SK-N-SH treated with all-trans-retinoic acid at 6 μM for 48 hours (cell line): ENCODE results near the gene LAMTOR1.

Experiments used
- ATAC-seq: fragments of 200-7000 bp; cut with Tn5 transposase; 3 replicates; pipeline ENCODE4 v1.9.1; 2020; ENCODE audit warnings: mild to moderate bottlenecking, moderate library complexity
- BACH2 ChIP-seq: fragments of 250-450 bp; sonication (Bioruptor Pico); IDR thresholded peaks from 2 replicates; pipeline ENCODE4 v1.9.0; 2021; ENCODE audit warnings: mild to moderate bottlenecking, borderline replicate concordance
- CREB5 ChIP-seq: fragments of 250-450 bp; sonication (Bioruptor Pico); IDR thresholded peaks from 2 replicates; pipeline ENCODE4 v1.5.1; 2020; ENCODE audit warnings: low read depth, mild to moderate bottlenecking, moderate library complexity
- CSDC2 ChIP-seq: fragments of 250-450 bp; sonication (Bioruptor Pico); IDR thresholded peaks from 2 replicates; pipeline ENCODE4 v1.5.0; 2020; ENCODE audit warnings: mild to moderate bottlenecking, moderate library complexity
- CSRNP3 ChIP-seq: fragments of 250-450 bp; sonication (Bioruptor Pico); IDR thresholded peaks from 2 replicates; pipeline ENCODE4 v1.5.1; 2021; ENCODE audit warnings: mild to moderate bottlenecking, moderate library complexity
- ESRRG ChIP-seq: fragments of 250-450 bp; sonication (Bioruptor Pico); IDR thresholded peaks from 2 replicates; pipeline ENCODE4 v1.6.1; 2021; ENCODE audit warnings: mild to moderate bottlenecking
- GLIS3 ChIP-seq: fragments of 250-450 bp; sonication (Bioruptor Pico); IDR thresholded peaks from 2 replicates; pipeline ENCODE4 v1.5.0; 2020; ENCODE audit warnings: mild to moderate bottlenecking, moderate library complexity
- OSR1 ChIP-seq: fragments of 250-450 bp; sonication (Bioruptor Pico); IDR thresholded peaks from 2 replicates; pipeline ENCODE4 v1.8.0; 2022; ENCODE audit warnings: moderate library complexity, mild to moderate bottlenecking, inconsistent platforms
- PATZ1 ChIP-seq: fragments of 250-450 bp; sonication (Bioruptor Pico); IDR thresholded peaks from 2 replicates; pipeline ENCODE4 v1.8.0; 2020; ENCODE audit warnings: mild to moderate bottlenecking, moderate library complexity, borderline replicate concordance
- PPARA ChIP-seq: fragments of 250-450 bp; sonication (Bioruptor Pico); IDR thresholded peaks from 2 replicates; pipeline ENCODE4 v1.5.0; 2020; ENCODE audit warnings: mild to moderate bottlenecking, borderline replicate concordance
- RARB ChIP-seq: fragments of 250-450 bp; sonication (Bioruptor Pico); IDR thresholded peaks from 2 replicates; pipeline ENCODE4 v1.8.0; 2021; ENCODE audit warnings: mild to moderate bottlenecking, moderate library complexity
- SNAI2 ChIP-seq: fragments of 250-450 bp; sonication (Bioruptor Pico); IDR thresholded peaks from 2 replicates; pipeline ENCODE4 v1.5.0; 2020; ENCODE audit warnings: mild to moderate bottlenecking, moderate library complexity
- TCF4 ChIP-seq: fragments of 250-450 bp; sonication (Bioruptor Pico); IDR thresholded peaks from 2 replicates; pipeline ENCODE4 v1.8.0; 2021; ENCODE audit warnings: mild to moderate bottlenecking, moderate library complexity, borderline replicate concordance
- TOX ChIP-seq: fragments of 250-450 bp; sonication (Bioruptor Pico); IDR thresholded peaks from 2 replicates; pipeline ENCODE4 v1.8.0; 2021; ENCODE audit warnings: mild to moderate bottlenecking, moderate library complexity, borderline replicate concordance
- TSHZ2 ChIP-seq: fragments of 250-450 bp; sonication (Bioruptor Pico); IDR thresholded peaks from 2 replicates; pipeline ENCODE4 v1.5.0; 2020; ENCODE audit warnings: mild to moderate bottlenecking, moderate library complexity
- ZC3H10 ChIP-seq: fragments of 250-450 bp; sonication (Bioruptor Pico); IDR thresholded peaks from 2 replicates; pipeline ENCODE4 v1.5.1; 2021; ENCODE audit warnings: mild to moderate bottlenecking, moderate library complexity
- ZFP3 ChIP-seq: fragments of 250-450 bp; sonication (Bioruptor Pico); IDR thresholded peaks from 2 replicates; pipeline ENCODE4 v1.5.0; 2020; ENCODE audit warnings: mild to moderate bottlenecking, moderate library complexity
- ZFP30 ChIP-seq: fragments of 450-650 bp; formaldehyde crosslinking; IDR thresholded peaks from 2 replicates; pipeline ENCODE4 v1.5.0; 2022; ENCODE audit warnings: mild to moderate bottlenecking, moderate library complexity
- ZNF565 ChIP-seq: fragments of 450-650 bp; formaldehyde crosslinking; conservative IDR thresholded peaks from 2 replicates; pipeline ENCODE4 v1.5.0; 2020; ENCODE audit warnings: low read depth, mild to moderate bottlenecking, moderate library complexity
- ZNF70 ChIP-seq: fragments of 450-650 bp; formaldehyde crosslinking; IDR thresholded peaks from 2 replicates; pipeline ENCODE4 v1.5.0; 2020; ENCODE audit warnings: mild to moderate bottlenecking, moderate library complexity
- ZNF8 ChIP-seq: fragments of 450-650 bp; formaldehyde crosslinking; IDR thresholded peaks from 2 replicates; pipeline ENCODE4 v1.5.0; 2020; ENCODE audit warnings: mild to moderate bottlenecking, moderate library complexity

The LAMTOR1 gene

GRCh38 chr11:72058416-72059034 lies 44.6 kb downstream of the LAMTOR1 start:
- ATAC-seq, result no peak
- TF ChIP-seq PPARA (CRISPR knock-in tag) (no peak), CSDC2 (no peak), ZNF565 (CRISPR knock-in tag) (no peak), BACH2 (CRISPR knock-in tag) (no peak), TOX (no peak), TSHZ2 (CRISPR knock-in tag) (no peak), RARB (no peak), CREB5 (CRISPR knock-in tag) (no peak), ZC3H10 (no peak), ZNF8 (CRISPR knock-in tag) (no peak), CSRNP3 (CRISPR knock-in tag) (no peak), ESRRG (no peak), ZNF70 (CRISPR knock-in tag) (no peak), ZFP30 (CRISPR knock-in tag) (no peak), TCF4 (no peak), ZFP3 (CRISPR knock-in tag) (no peak), SNAI2 (CRISPR knock-in tag) (no peak)

GRCh38 chr11:72048766-72049460 lies 54.2 kb downstream of the LAMTOR1 start:
- no peak for ATAC-seq
- no peak for TF ChIP-seq ZFP30 (CRISPR knock-in tag)
- no peak for TF ChIP-seq OSR1 (CRISPR knock-in tag)
- no peak for TF ChIP-seq TSHZ2 (CRISPR knock-in tag)
- TF ChIP-seq GLIS3, result no peak
- TF ChIP-seq PATZ1, result no peak
- TF ChIP-seq, all 23 proteins: peak for 0
